ENCODE measurements around the gene KIAA1671. TPM values are rescaled to one million over a fixed set of nuclear protein-coding genes. Genes with fewer than 3 reads are reported as not detected.

KIAA1671 gene
- total RNA-seq, 2 experiments from 2014 or later, result 7.3 to 7.4 TPM

DNA sequence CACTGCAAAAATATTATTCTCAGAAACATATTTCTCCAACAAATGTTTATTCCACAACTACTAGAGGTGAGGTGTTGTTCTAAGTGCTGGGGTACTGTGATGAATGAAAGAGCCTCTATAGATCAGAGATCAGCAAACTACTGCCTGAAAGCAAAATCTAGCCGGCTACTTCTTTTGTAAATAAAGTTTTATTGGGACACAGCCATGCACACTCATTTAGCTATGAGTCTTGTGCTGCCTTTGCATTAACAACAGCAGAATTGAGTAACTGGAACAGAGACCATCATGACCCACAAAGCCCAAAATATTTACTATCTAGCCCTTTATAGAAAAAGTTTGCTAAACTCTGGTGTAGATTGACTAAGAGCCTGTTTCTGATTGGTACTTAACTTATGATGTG lies 210.0 kb downstream of the KIAA1671 start:
- CTCF ChIA-PET, result interaction anchor here (1.5 kb wide), 1 partner anchor 40 kb away, joined by 3 read pairs; no protein-coding TSS in a partner anchor
- H3K36me3 Mint-ChIP-seq (ENCODE audit: low read depth), result no peaks in the 10 kb centered on the region
- H3K4me3 Mint-ChIP-seq, result no peak overlapping the region
- H3K9me3 Mint-ChIP-seq, result no peaks in the 10 kb centered on the region
- DNase-seq, result no peak
- no peaks in the 10 kb centered on the region for H3K27me3 Mint-ChIP-seq (ENCODE audit: low read depth)
- intact Hi-C loops (cut with micrococcal nuclease), result no loop called here
- H3K4me1 Mint-ChIP-seq (ENCODE audit: low read depth), result no peaks in the 10 kb centered on the region
- no peak overlapping the region for H3K27ac Mint-ChIP-seq

DNA sequence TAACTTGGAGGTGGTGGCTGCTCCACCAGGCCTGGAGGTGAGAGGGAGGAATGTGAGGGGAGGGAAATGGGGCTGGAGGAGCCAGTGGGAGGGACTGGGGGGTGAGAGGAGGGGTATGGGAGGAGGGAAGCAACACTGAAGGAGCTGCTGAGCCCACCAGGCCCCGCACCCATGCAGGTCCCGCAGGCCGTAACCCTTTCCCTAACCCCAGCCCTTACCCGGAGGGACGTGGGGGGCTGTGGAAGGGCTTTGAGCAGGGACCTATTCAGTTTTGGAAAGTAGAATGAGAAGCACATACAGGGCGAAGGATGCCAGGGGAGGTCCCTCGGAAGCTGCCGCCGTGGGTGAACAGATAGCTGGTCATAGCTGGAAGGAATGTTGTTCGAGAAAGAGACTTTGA lies 213.3 kb downstream of the KIAA1671 start:
- no peak overlapping the region for H3K4me3 Mint-ChIP-seq
- no peaks in the 10 kb centered on the region for H3K27me3 Mint-ChIP-seq (ENCODE audit: low read depth)
- intact Hi-C loops (cut with micrococcal nuclease), result no loop called here
- H3K36me3 Mint-ChIP-seq (ENCODE audit: low read depth), result no peaks in the 10 kb centered on the region
- CTCF ChIA-PET, result no interaction called here
- DNase-seq, result no peak
- H3K27ac Mint-ChIP-seq, result no peak overlapping the region
- no peaks in the 10 kb centered on the region for H3K9me3 Mint-ChIP-seq
- no peaks in the 10 kb centered on the region for H3K4me1 Mint-ChIP-seq (ENCODE audit: low read depth)

DNA sequence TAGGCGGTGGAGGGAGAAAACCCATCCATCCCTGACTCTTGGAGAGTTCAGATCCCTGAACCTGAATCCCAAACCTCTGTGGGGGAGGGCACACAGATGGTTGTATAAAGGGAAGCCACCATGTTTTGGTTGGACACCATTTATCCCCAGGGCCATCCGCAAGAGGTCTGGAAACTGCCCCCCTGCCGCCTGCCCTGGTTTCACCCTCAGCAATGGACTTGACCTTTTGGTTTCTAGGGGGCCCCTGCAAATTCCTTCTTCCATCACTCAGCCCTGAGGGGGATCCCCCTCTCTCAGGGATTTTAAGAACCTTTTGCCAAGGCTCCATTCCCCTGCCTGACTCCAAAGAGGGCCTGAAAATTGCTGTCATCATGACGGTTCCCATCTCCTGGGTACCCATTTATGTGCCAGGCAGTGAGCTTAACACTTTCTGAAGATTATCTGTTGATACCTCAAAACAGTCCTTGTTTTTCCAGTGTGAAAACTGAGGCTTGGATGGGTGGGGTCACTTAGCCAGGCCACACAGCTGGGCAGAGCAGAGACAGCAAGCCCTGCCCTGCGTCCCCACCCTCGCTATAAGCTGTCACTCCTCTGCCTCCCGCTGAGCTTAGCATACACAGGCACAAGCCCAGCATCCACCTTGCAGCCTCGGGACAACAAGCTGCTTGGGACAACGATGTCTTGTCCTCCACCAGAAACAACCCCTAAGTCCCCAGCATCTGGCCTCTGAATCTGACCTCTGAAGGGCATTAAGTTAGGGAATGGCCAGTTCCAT lies 213.9 kb downstream of the KIAA1671 start:
- H3K4me1 Mint-ChIP-seq (ENCODE audit: low read depth), result no peaks in the 10 kb centered on the region
- H3K36me3 Mint-ChIP-seq (ENCODE audit: low read depth), result no peaks in the 10 kb centered on the region
- intact Hi-C loops (cut with micrococcal nuclease), result no loop called here
- H3K4me3 Mint-ChIP-seq, result no peak overlapping the region
- no peaks in the 10 kb centered on the region for H3K27me3 Mint-ChIP-seq (ENCODE audit: low read depth)
- H3K27ac Mint-ChIP-seq, result no peak overlapping the region
- CTCF ChIA-PET, result interaction anchor here (1.1 kb wide), 1 partner anchor 116 kb away, joined by 3 read pairs; no protein-coding TSS in a partner anchor
- no peaks in the 10 kb centered on the region for H3K9me3 Mint-ChIP-seq
- no peak for DNase-seq

DNA sequence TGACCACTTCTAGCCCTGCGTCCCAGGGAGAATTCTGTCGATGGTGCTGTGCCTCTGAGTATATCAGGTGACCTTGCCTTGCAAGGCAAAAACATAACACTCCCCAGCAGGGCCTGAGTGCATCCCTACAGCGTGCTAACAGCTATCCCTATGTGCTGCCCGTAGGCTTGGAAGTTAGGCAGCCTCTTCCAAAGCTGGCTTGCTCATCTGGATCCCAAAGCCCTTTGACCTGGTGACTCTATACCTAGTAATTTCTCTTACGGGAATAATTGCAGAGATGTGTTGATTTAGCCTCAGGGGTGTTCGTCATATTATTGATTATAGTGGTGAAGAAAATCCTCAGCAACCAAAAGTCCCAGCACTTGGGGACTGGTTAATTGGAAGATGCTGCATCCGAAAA lies 214.6 kb downstream of the KIAA1671 start:
- intact Hi-C loops (cut with micrococcal nuclease), result no loop called here
- CTCF ChIA-PET, result interaction anchor here (1.1 kb wide), 1 partner anchor 116 kb away, joined by 3 read pairs; no protein-coding TSS in a partner anchor
- no peaks in the 10 kb centered on the region for H3K4me1 Mint-ChIP-seq (ENCODE audit: low read depth)
- no peaks in the 10 kb centered on the region for H3K27me3 Mint-ChIP-seq (ENCODE audit: low read depth)
- no peak overlapping the region for H3K27ac Mint-ChIP-seq
- H3K36me3 Mint-ChIP-seq (ENCODE audit: low read depth), result no peaks in the 10 kb centered on the region
- no peaks in the 10 kb centered on the region for H3K9me3 Mint-ChIP-seq
- DNase-seq, result no peak
- no peak overlapping the region for H3K4me3 Mint-ChIP-seq

GRCh38 chr22:25167834-25168601 lies 215.5 kb downstream of the KIAA1671 start:
- no peaks in the 10 kb centered on the region for H3K4me1 Mint-ChIP-seq (ENCODE audit: low read depth)
- no peaks in the 10 kb centered on the region for H3K36me3 Mint-ChIP-seq (ENCODE audit: low read depth)
- no peaks in the 10 kb centered on the region for H3K9me3 Mint-ChIP-seq
- H3K27me3 Mint-ChIP-seq (ENCODE audit: low read depth), result no peaks in the 10 kb centered on the region
- CTCF ChIA-PET, result interaction anchor here (1.0 kb wide), 1 partner anchor 62 kb away, joined by 3 read pairs; no protein-coding TSS in a partner anchor
- no peak for DNase-seq
- no peak overlapping the region for H3K27ac Mint-ChIP-seq
- no peak overlapping the region for H3K4me3 Mint-ChIP-seq
- intact Hi-C loops (cut with micrococcal nuclease), result no loop called here

DNA sequence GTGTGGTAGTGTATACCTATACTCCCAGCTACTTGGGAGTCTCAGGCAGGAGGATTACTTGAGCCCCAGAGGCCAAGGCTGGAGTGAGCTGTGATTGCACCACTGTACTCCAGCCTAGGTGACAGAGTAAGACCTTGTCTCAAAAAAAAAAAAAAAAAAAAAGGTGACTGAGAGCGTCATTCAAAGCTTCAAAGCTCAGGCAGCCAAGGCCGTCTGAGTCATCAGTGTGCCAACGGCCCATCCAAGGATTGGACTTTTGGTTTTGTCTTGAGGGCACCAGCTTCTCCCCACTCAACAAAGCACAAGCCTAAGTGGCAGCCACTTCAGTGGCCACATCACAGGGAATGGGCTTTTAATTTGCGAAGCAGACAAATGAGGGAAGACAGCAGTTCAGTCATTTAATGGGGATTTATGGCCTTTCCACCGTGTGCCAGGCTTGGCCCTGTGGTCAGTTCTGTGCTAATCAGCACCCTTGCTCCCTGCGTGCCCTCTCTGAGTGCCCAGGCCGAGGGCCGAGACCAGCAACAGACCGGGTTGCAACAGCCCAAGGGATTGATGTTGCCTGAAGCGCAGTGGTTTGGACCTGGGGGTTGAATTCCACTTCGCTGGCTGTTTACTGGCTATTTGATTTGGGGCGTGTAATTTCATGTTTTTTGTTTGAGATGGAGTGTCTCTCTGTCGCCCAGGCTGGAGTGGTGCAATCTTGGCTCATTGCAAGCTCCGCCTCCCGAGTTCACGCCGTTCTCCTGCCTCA lies 216.9 kb downstream of the KIAA1671 start:
- Mint-ChIP-seq H3K9me3 (no peaks in the 10 kb centered on the region), H3K27ac (no peak overlapping the region), H3K27me3 (ENCODE audit: low read depth) (no peaks in the 10 kb centered on the region), H3K4me3 (no peak overlapping the region), H3K4me1 (ENCODE audit: low read depth) (no peaks in the 10 kb centered on the region), H3K36me3 (ENCODE audit: low read depth) (no peaks in the 10 kb centered on the region)
- CTCF ChIA-PET, result no interaction called here
- intact Hi-C loops (cut with micrococcal nuclease), result loop anchor here (5.0 kb wide), 1 partner anchor 217 kb away; the partner anchor contains the start of gene KIAA1671
- no peak for DNase-seq

- Mint-ChIP-seq H3K4me3 (no peak overlapping the region), H3K27ac (no peak overlapping the region), H3K9me3 (no peaks in the 10 kb centered on the region), H3K4me1 (ENCODE audit: low read depth) (no peaks in the 10 kb centered on the region), H3K27me3 (ENCODE audit: low read depth) (no peaks in the 10 kb centered on the region), H3K36me3 (ENCODE audit: low read depth) (peaks cover 2% of the 10 kb centered on the region)
- intact Hi-C loops (cut with micrococcal nuclease), result loop anchor here (5.0 kb wide), 1 partner anchor 218 kb away; the partner anchor contains the start of gene KIAA1671
- CTCF ChIA-PET, result interaction anchor here (0.8 to 3.8 kb wide), 4 partner anchors 22 to 120 kb away, joined by 3 to 37 read pairs (median 4); no protein-coding TSS in a partner anchor
- no peak for DNase-seq
These were observed 218.0 kb downstream of the KIAA1671 start for GRCh38 chr22:25170426-25170980.

GRCh38 chr22:25172153-25172552 lies 219.6 kb downstream of the KIAA1671 start:
- Mint-ChIP-seq H3K4me3 (no peak overlapping the region), H3K27ac (no peak overlapping the region), H3K27me3 (ENCODE audit: low read depth) (no peaks in the 10 kb centered on the region), H3K36me3 (ENCODE audit: low read depth) (peaks cover 3% of the 10 kb centered on the region), H3K9me3 (no peaks in the 10 kb centered on the region), H3K4me1 (ENCODE audit: low read depth) (no peaks in the 10 kb centered on the region)
- intact Hi-C loops (cut with micrococcal nuclease), result loop anchor here (1.0 to 5.0 kb wide), 3 partner anchors 91 to 220 kb away; partner anchors contain the start of gene KIAA1671
- CTCF ChIA-PET, result interaction anchor here (0.6 to 3.8 kb wide), 11 partner anchors 19 to 123 kb away, joined by 3 to 37 read pairs (median 4); no protein-coding TSS in a partner anchor
- DNase-seq, result peak; percentile 65

- Mint-ChIP-seq H3K9me3 (peaks cover under 1% of the 10 kb centered on the region), H3K36me3 (ENCODE audit: low read depth) (peaks cover 8% of the 10 kb centered on the region), H3K27ac (no peak overlapping the region), H3K4me1 (ENCODE audit: low read depth) (no peaks in the 10 kb centered on the region), H3K27me3 (ENCODE audit: low read depth) (no peaks in the 10 kb centered on the region), H3K4me3 (no peak overlapping the region)
- CTCF ChIA-PET, result interaction anchor here (0.9 to 3.8 kb wide), 3 partner anchors 93 to 117 kb away, joined by 3 to 37 read pairs (median 5); no protein-coding TSS in a partner anchor
- DNase-seq, result no peak
- intact Hi-C loops (cut with micrococcal nuclease), result loop anchor here (5.0 kb wide), 1 partner anchor 222 kb away; the partner anchor contains the start of gene KIAA1671
These were observed 221.8 kb downstream of the KIAA1671 start for GRCh38 chr22:25174156-25174887.

- H3K4me1 Mint-ChIP-seq (ENCODE audit: low read depth), result no peaks in the 10 kb centered on the region
- DNase-seq, result no peak
- H3K27me3 Mint-ChIP-seq (ENCODE audit: low read depth), result no peaks in the 10 kb centered on the region
- no peak overlapping the region for H3K4me3 Mint-ChIP-seq
- intact Hi-C loops (cut with micrococcal nuclease), result loop anchor here (5.0 kb wide), 1 partner anchor 223 kb away; the partner anchor contains the start of gene KIAA1671
- H3K27ac Mint-ChIP-seq, result no peak overlapping the region
- H3K9me3 Mint-ChIP-seq, result peaks cover 7% of the 10 kb centered on the region
- CTCF ChIA-PET, result no interaction called here
- H3K36me3 Mint-ChIP-seq (ENCODE audit: low read depth), result peaks cover 14% of the 10 kb centered on the region
These were observed 222.4 kb downstream of the KIAA1671 start for GRCh38 chr22:25174888-25175411.

GRCh38 chr22:25176175-25176574 lies 223.7 kb downstream of the KIAA1671 start:
- Mint-ChIP-seq H3K9me3 (peaks cover 8% of the 10 kb centered on the region), H3K4me3 (no peak overlapping the region), H3K27me3 (ENCODE audit: low read depth) (no peaks in the 10 kb centered on the region), H3K27ac (no peak overlapping the region), H3K4me1 (ENCODE audit: low read depth) (no peaks in the 10 kb centered on the region), H3K36me3 (ENCODE audit: low read depth) (peaks cover 15% of the 10 kb centered on the region)
- no peak for DNase-seq
- intact Hi-C loops (cut with micrococcal nuclease), result no loop called here
- CTCF ChIA-PET, result interaction anchor here (0.5 to 0.6 kb wide), 2 partner anchors 29 to 124 kb away, joined by 3 read pairs; no protein-coding TSS in a partner anchor

Data from activated naive CD4-positive, alpha-beta T cell treated with anti-CD3 and anti-CD28 coated beads for 36 hours (primary cell).